HG03103 (cell line): ENCODE results near the gene KRTAP12-1.
"Not testable (repeated sequence)": the region's sequence is repeated elsewhere in the genome, so short reads cannot be mapped to it uniquely, and the experiment has no call there.

Source experiments
- ATAC-seq: cut with Tn5 transposase; IDR thresholded peaks from one replicate; pipeline ENCODE4 v1.9.1; 2021; ENCODE audit warnings: low read depth; ENCODE audit not compliant: unreplicated experiment

Gene KRTAP12-1

DNA sequence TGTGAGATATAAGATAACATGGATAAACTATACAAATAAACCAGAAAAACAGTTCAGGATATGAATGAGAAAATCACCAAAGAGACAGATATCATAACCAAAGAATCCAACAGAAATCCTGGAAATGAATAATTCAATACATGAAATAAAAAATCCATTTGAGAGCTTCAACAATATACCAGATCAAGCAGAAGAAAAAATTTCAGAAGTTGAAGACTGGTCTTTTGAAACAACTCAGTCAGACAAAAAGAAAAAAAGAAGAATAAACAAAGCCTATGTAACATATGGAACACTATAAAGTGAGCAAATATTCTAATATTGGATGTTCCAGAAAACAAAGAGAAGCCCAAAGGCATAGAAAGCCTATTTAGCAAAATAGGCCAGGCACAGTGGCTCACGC, 10.1 kb downstream of the KRTAP12-1 start:
- ATAC-seq, result no peak

DNA sequence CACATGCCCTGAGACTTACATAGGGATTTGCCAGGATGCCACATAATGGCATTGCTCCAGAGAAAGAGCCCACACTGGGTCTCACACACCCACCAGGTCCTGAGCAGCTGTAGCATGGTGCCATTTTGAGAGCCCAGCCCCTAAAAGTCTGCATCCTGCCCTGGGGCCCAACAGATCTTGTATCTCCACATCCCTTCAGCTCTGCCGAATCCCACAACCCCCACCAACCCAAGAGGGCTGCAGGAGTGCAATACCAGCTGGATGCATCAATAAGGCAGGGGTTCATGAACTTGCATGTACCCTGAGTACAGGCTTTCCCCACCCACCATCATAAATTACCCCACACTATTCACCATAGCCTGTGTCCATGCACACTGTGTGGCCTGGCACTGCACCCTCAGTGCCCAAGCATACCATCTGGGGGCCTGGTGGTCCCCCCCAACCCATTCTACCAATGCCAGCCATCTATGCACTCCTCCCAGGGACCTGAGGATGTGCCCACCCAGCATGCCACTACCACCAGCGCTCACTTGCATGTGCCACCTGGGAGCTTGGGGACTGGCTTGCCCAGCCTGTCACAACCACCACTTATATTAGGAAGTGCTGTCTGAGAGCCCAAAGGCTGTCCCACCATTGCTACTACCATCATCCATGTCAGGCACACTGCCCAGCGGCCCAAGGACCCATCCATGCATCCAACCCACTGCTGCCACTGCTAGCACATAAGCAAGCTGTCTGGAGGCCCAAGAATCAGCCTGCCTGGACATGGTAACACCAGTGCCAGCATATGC, 11.1 kb downstream of the KRTAP12-1 start:
- ATAC-seq, result no peak

GRCh38 chr21:44667612-44668011, 14.4 kb downstream of the KRTAP12-1 start:
- no peak for ATAC-seq

DNA sequence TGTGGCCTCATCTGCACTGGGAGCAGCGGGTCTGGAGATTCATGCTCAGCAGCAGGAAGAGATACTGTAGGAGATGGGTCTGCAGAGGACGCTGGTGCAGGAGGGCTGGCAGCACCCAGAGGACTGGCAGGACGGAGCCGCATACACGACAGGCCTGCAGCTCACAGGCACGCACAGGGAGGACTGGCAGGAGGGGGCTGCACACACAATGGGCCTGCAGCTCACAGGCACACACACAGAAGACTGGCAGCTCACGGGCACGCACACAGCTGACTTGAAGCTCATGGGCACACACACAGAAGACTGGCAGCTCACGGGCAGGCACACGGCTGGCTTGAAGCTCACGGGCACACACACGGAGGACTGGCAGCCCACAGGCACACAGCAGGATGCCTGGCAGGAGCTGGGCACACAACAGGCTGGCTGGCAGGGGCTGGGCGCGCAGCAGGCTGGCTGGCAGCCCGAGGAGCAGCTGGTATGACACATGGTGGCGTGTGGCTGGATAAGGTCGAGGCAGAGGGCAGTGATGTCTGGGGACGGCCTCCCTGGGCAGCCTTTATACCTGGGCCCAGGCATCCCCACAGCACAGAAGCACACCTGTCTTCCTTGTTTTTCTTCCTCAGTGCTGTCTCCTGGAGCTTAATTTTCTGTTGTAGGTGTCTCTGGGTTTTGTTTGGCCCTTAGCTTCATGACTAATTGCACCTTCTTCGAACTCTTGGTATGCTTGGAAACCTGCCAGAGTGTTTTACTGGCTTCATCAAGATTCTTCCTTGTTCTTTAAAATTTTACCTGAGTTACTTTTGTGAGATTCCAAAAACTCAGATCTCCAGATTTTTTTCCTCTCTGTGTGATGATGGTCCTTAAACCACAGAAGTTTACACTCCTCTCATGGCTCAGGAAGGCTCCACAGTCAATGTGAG, 15.3 kb downstream of the KRTAP12-1 start, which contains the start of gene KRTAP12-2:
Gene KRTAP12-2 (minus strand): TSS at position 527 of the 920 bp plus-strand sequence. CDS start 41 bp downstream, at position 486.
- no peak for ATAC-seq

DNA sequence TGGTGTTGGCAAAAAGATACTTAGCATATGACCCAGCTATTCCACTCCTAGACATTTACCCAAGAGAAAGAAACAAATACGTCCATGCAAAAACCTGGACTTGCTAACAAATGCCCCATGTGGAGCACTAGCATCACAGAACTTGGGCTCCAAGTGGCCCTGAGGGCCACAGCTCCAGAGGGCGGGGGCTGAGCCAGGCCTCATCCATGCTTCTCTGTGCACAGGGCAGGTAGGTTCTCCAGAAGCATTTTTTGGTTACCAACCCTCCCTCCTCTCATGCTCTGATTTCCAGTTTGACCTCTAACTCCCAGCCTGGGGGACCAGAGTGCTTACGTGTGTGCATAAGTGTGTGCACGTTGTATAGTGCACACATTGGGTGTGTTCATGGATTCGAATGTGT, 17.3 kb downstream of the KRTAP12-1 start:
- ATAC-seq, result no peak

DNA sequence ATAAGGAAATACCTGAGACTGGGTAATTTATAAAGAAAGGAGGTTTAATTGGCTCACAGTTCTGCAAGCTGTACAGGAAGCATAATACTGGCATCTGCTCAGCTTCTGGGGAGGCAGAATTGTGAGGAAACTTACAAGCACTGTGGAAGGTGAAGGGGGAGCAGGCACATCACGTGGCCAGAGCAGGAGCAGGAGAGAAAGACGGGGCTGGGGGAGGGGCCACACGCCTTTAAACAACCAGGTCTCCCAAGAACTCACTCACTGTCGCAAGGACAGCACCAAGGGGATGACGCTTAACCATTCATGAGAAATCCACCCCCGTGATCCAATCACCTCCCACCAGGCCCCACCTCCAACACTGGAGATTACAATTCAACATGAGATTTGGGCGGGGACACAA, 20.4 kb downstream of the KRTAP12-1 start:
- not testable (repeated sequence) for ATAC-seq

GRCh38 chr21:44658913-44659595, 22.9 kb downstream of the KRTAP12-1 start:
- no peak for ATAC-seq

- ATAC-seq, result no peak
Observed at GRCh38 chr21:44658541-44658910, 23.4 kb downstream of the KRTAP12-1 start.

- no peak for ATAC-seq
Observed at GRCh38 chr21:44657635-44658540, 24.1 kb downstream of the KRTAP12-1 start, which contains the start of gene KRTAP12-3. TSS of gene KRTAP12-3 (plus strand) at chr21:44657932. CDS start at chr21:44657980, 48 bp downstream.

GRCh38 chr21:44656868-44657267, 25.1 kb downstream of the KRTAP12-1 start:
- no peak for ATAC-seq

DNA sequence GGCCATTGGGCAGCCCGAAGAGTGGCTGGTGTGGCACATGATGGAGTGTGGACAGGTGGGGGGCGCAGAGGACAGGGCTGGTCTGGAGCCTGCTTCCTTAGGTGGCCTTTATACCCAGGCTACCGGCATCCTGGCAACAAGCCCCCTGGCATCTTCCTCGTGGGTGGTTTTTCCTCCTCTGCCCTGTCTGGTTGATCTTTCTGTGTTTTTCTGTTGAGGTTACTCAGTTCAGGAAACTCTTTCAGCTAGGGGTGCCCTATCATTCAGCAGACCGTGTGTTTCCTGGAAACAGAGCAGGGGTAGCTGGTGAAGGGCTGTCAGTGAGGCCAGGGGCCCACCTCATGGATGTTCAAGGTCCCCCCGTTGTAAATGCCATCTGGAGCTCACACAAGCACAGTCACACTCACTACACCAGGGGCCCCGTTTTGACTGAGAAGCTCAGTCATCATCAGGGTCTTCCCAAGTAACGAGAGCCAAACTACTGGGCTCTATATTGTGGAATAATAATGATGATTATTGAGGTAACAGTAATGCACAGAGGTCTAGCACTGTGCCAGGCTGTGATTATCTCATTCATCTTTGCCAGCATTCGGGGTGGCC, 27.3 kb downstream of the KRTAP12-1 start, which contains the start of gene KRTAP12-4:
Gene KRTAP12-4 (minus strand): TSS at position 84 of the 600 bp plus-strand sequence. CDS start 45 bp downstream, at position 39.
- no peak for ATAC-seq

DNA sequence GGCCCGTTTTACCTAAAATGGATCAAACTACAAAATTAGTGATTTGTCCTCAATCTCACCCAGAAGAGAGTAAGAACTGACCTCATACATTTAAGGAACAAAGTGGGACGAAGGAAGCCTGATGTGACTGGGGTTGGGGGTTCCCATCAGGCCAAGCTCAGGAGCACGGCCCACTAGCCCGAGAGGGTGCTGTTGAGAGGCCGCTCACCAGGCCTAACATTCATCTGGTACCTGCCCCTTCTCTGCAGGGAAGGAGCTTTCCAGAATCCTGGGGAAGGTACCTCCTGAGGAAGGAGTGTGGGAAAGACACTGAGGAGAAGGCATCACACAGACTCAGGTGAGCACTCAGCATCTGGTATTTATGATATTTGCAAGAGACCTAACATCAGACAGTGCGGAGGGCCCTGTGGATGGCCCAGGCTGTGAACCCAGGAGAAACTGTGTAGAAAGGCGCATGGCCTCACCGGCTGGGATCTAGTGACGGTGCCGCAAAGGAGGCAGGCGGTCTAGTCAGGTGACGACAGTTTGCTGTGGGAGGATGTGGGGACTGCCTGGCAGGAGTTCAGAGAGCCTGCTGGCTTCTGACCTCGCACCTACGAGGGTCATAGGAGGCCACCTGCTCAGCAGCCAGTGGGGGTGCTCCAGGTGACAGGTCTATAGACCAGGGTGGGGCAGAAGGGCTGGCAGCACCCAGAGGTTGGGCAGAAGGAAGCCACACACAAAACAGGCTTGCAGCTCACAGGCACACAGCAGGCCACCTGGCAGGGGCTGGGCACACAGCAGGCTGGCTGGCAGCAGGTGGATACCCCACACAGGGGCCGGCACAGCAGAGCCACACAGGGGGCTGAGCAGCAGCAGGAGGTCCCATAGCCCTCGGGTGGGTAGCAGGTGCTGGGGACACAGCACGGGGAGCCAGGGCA, 28.0 kb downstream of the KRTAP12-1 start:
- ATAC-seq, result no peak

DNA sequence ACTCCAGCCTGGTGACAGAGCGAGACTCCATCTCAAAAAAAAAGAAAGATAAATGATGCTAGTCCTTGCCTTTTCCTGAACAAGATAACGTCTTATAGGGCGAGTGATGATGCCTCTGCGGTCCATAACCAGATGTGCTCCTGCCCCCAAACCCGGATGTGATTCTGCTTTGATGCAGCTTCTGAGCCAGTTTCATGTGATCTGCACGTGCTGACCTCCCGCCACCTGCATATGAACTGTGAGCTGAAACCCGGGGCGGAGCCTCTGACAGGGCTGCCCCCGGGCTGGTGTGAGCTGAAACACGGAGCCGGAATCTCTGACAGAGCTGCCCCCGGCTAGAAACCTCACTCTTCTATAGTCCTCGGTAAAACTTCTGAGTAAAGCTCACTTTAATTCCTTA, 28.8 kb downstream of the KRTAP12-1 start:
- ATAC-seq, result no peak

- no peak for ATAC-seq
Observed at GRCh38 chr21:44650973-44651675, 30.8 kb downstream of the KRTAP12-1 start.

- no peak for ATAC-seq
Observed at GRCh38 chr21:44650265-44650972, 31.5 kb downstream of the KRTAP12-1 start.

DNA sequence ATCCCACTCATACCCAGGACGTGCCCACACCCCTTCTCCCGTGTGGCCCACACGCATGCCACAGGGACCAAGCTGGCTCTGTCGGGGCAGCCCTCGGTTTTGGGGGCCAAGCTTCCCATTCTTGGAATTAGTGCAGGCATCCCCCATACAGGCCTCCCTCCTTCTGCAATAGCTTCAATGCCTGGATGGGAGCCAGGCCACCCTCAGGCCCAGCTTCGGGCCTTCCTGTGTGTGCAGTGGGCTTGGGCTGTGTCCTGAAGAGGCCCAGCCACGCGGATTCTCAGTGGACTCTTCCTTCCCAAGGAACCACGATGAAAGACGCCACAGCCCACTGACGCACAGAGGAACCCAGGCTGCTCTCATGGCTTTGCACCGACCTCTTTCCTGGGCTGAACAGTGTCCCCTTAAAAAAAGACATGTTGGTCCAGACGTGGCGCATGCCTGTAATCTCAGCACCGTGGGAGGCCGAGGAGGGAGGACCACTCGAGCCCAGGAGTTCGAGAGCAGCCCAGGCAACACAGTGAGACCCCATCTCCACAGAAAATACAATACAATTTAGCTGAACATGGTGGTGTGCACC, 32.4 kb downstream of the KRTAP12-1 start:
- no peak for ATAC-seq
